HCT116 (cell line): ENCODE results near the gene RGS11. TPM values are rescaled to one million over a fixed set of nuclear protein-coding genes. Genes with fewer than 3 reads are reported as not detected.

Source experiments
- ATAC-seq: fragments of 200-7000 bp; cut with Tn5 transposase; 2 replicates; pipeline ENCODE4 v1.9.1; 2020; ENCODE audit warnings: mild to moderate bottlenecking, moderate library complexity
- BruUV-seq: library from RNA; stranded (reverse); fragments of 400-500 nt; replicated peaks from 2 replicates; lab custom pipeline; 2021; lab: Mats Ljungman, UMichigan
- CTCF ChIA-PET: fragments of 300-600 bp; sonication (Branson Sonifier 250); formaldehyde crosslinking; loops from one replicate; lab custom pipeline; 2021; ENCODE audit warnings: antibody characterized with exemption; lab: Charles Lee
- POLR2A ChIA-PET: fragments of 300-600, 350-600 bp; sonication (Branson Sonifier 250); formaldehyde crosslinking; loops from one replicate; lab custom pipeline; 2021; ENCODE audit warnings: antibody characterized with exemption; lab: Charles Lee
- RAD21 ChIA-PET, 2 experiments: fragments of 300-600 bp; sonication (Branson Sonifier 250); formaldehyde crosslinking; loops; one replicate each; lab custom pipeline; 2023; ENCODE audit warnings: low total read pairs in 2 of 2; ENCODE audit not compliant: uncharacterized antibody in 2 of 2, unreplicated experiment in 2 of 2, low non-redundant PET in 1 of 2; lab: Charles Lee
- DNase-seq: peaks from one replicate; pipeline ENCODE4 v3.0.0-alpha.2; 2010; ENCODE audit warnings: low read depth, low spot score
- H2AFZ ChIP-seq: fragments of 200-600 bp; shearing (Covaris generic), sonication (generic); 2 replicates; pipeline ENCODE4 v1.6.1; 2017; ENCODE audit warnings: low read depth, mixed run types, mixed read lengths, antibody characterized with exemption, low read length; ENCODE audit not compliant: poor library complexity, severe bottlenecking
- H3K27ac ChIP-seq: 2 replicates; pipeline ENCODE4 v1.5.1; 2012; ENCODE audit warnings: low read depth, low read length
- H3K27me3 ChIP-seq: fragments of 200-600 bp; sonication (generic); 2 replicates; pipeline ENCODE4 v1.6.1; 2016; ENCODE audit warnings: mixed run types, low read length, mixed read lengths; ENCODE audit not compliant: insufficient read depth
- H3K36me3 ChIP-seq, 2 experiments: fragments of 200-500 bp in 1 of 2; fragments of 200-600 bp in 1 of 2; sonication (Bioruptor generic) in 1 of 2; sonication (generic) in 1 of 2; 2 replicates each; pipeline versions ENCODE4 v1.5.1 to v1.6.1; 2014 to 2016; ENCODE audit warnings: low read length in 2 of 2, inconsistent platforms in 1 of 2, mixed read lengths in 1 of 2, mixed run types in 1 of 2; ENCODE audit not compliant: insufficient read depth in 2 of 2, control insufficient read depth in 1 of 2
- H3K4me1 ChIP-seq, 2 experiments: fragments of 200-600 bp in 1 of 2; sonication (generic) in 1 of 2; 2 replicates each; pipeline versions ENCODE4 v1.5.1 to v1.6.1; 2012 to 2017; ENCODE audit warnings: low read length in 2 of 2, inconsistent platforms in 1 of 2, mild to moderate bottlenecking in 1 of 2, mixed read lengths in 1 of 2, mixed run types in 1 of 2, moderate library complexity in 1 of 2; ENCODE audit not compliant: insufficient read depth in 2 of 2, control insufficient read depth in 1 of 2
- H3K4me2 ChIP-seq: fragments of 200-600 bp; sonication (generic); 2 replicates; pipeline ENCODE4 v1.6.1; 2017; ENCODE audit warnings: mixed run types, low read length, mixed read lengths
- H3K4me3 ChIP-seq, 2 experiments: fragments of 200-600 bp in 1 of 2; sonication (generic) in 1 of 2; replicated peaks in 1 of 2; 2 replicates each; pipeline ENCODE4 v1.5.1; 2011 to 2016; ENCODE audit warnings: low read length in 2 of 2, control low read depth in 1 of 2, low read depth in 1 of 2, mild to moderate bottlenecking in 1 of 2, mixed read lengths in 1 of 2, mixed run types in 1 of 2
- H3K79me2 ChIP-seq: fragments of 200-600 bp; sonication (generic); 2 replicates; pipeline ENCODE4 v1.6.1; 2017; ENCODE audit warnings: mild to moderate bottlenecking, mixed run types, low read length, moderate library complexity, mixed read lengths; ENCODE audit not compliant: insufficient read depth
- H3K9ac ChIP-seq: fragments of 200-600 bp; sonication (generic); 2 replicates; pipeline ENCODE4 v1.6.1; 2016; ENCODE audit warnings: low read length, mixed read lengths
- H3K9me2 ChIP-seq: fragments of 200-600 bp; sonication (generic), shearing (Covaris generic); 2 replicates; pipeline ENCODE4 v1.6.1; 2017; ENCODE audit warnings: mixed run types, mild to moderate bottlenecking, moderate library complexity; ENCODE audit not compliant: insufficient read depth
- H3K9me3 ChIP-seq, 2 experiments: fragments of 200-500 bp in 1 of 2; fragments of 200-600 bp in 1 of 2; sonication (Bioruptor generic) in 1 of 2; sonication (generic) in 1 of 2; 2 replicates each; pipeline ENCODE4 v1.6.1; 2014 to 2017; ENCODE audit warnings: low read length in 2 of 2, mixed read lengths in 2 of 2, inconsistent platforms in 1 of 2, low read depth in 1 of 2, mild to moderate bottlenecking in 1 of 2, mixed run types in 1 of 2, moderate library complexity in 1 of 2; ENCODE audit not compliant: control insufficient read depth in 1 of 2, insufficient read depth in 1 of 2
- H4K20me1 ChIP-seq: fragments of 200-600 bp; sonication (generic), shearing (Covaris generic); 2 replicates; pipeline ENCODE4 v1.6.1; 2017; ENCODE audit warnings: mixed run types, mild to moderate bottlenecking, moderate library complexity; ENCODE audit not compliant: insufficient read depth
- CBX3 ChIP-seq: IDR thresholded peaks from 2 replicates; pipeline ENCODE4 v1.6.1; 2012; ENCODE audit warnings: low read depth
- EGR1 ChIP-seq: IDR thresholded peaks from 2 replicates; pipeline ENCODE4 v1.6.1; 2012; ENCODE audit warnings: low read depth
- ELF1 ChIP-seq: IDR thresholded peaks from 2 replicates; pipeline ENCODE4 v1.6.1; 2012; ENCODE audit warnings: low read depth, borderline replicate concordance
- EZH2 ChIP-seq: fragments of 200-600 bp; sonication (generic); IDR thresholded peaks from 2 replicates; pipeline ENCODE4 v1.6.1; 2017; ENCODE audit warnings: antibody characterized with exemption, mixed run types
- FOSL1 ChIP-seq: IDR thresholded peaks from 2 replicates; pipeline ENCODE4 v1.6.1; 2012; ENCODE audit warnings: low read depth
- JUND ChIP-seq: IDR thresholded peaks from 2 replicates; pipeline ENCODE4 v1.6.1; 2012
- POLR2AphosphoS5 ChIP-seq: IDR thresholded peaks from 2 replicates; pipeline ENCODE4 v1.6.1; 2011; ENCODE audit warnings: mild to moderate bottlenecking, low read depth, low read length, moderate library complexity
- RAD21 ChIP-seq: IDR thresholded peaks from 2 replicates; pipeline ENCODE4 v1.6.1; 2012; ENCODE audit warnings: low read depth, mild to moderate bottlenecking
- SIN3A ChIP-seq: IDR thresholded peaks from 2 replicates; pipeline ENCODE4 v1.6.1; 2012; ENCODE audit warnings: low read depth
- TCF7L2 ChIP-seq: IDR thresholded peaks from 2 replicates; pipeline ENCODE4 v1.7.0; 2011; ENCODE audit warnings: borderline replicate concordance, inconsistent platforms; ENCODE audit not compliant: insufficient read depth, insufficient read length; ENCODE audit errors: extremely low read depth
- ZFX ChIP-seq: fragments of 450-650 bp; IDR thresholded peaks from 2 replicates; pipeline ENCODE4 v1.6.1; 2017
- intact Hi-C: fragments of 100-400 bp; cut with micrococcal nuclease; formaldehyde crosslinking; loops from 2 replicates; pipeline ENCODE4 v1.10.0; 2022
- total RNA-seq: library from RNA; stranded (reverse); gene quantifications from one replicate; pipeline ENCODE4 v1.2.1, GENCODE V29; 2021; ENCODE audit not compliant: unreplicated experiment
- TF ChIP-seq, protein P1 (sequence below): IDR thresholded peaks from 2 replicates; pipeline ENCODE4 v1.6.1; 2011; ENCODE audit warnings: mild to moderate bottlenecking, low read length, moderate library complexity; ENCODE audit not compliant: insufficient replicate concordance; ENCODE audit errors: extremely low read depth
- TF ChIP-seq, protein P2 (sequence below), 3 experiments: fragments of 200-600 bp in 1 of 3; sonication (generic) in 1 of 3; IDR thresholded peaks in 2 of 3; conservative IDR thresholded peaks in 1 of 3; 2 replicates each; pipeline ENCODE4 v1.5.1; 2012 to 2017; ENCODE audit warnings: low read depth in 2 of 3, low read length in 2 of 3, antibody characterized with exemption in 1 of 3, borderline replicate concordance in 1 of 3, control low read depth in 1 of 3, mild to moderate bottlenecking in 1 of 3, mixed read lengths in 1 of 3, mixed run types in 1 of 3, moderate library complexity in 1 of 3; ENCODE audit not compliant: insufficient read depth in 1 of 3
- TF ChIP-seq, protein P3 (sequence below): IDR thresholded peaks from 2 replicates; pipeline ENCODE4 v1.6.1; 2012

The RGS11 gene
- total RNA-seq, 1 experiment from 2014 or later, result not detected

DNA sequence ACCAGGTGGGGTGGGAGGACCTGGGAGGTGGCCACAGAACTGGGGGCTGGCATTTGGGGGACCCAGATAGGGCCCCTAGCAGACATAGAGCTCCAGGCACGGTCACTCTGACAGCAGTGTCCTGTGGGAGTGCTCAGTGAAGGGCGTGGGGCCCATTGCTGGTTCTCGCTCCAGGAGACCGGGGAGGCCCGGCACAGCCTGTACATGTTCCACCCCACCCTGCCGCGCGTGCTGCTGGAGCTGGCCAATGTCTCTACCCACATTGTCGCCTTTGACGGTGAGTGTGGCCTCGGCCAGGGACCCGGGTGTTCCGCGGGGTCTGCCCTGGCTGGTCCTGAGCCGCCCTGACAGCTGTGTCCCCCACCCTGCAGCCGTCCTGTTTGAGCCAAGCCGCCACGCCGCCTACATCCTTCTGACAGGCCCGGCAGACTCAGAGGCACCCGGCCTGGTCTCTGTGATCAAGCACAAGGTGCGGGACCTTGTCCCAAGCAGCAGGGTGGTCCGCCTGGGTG, 11.2 kb downstream of the RGS11 start:
- Histone ChIP-seq H3K4me2 (no peak overlapping the region), H2AFZ (no peak overlapping the region), H3K9me2 (no peaks in the 10 kb centered on the region), H3K79me2 (no peaks in the 10 kb centered on the region), H3K27ac (no peak overlapping the region), H3K4me3 (no peak overlapping the region), H3K9ac (no peak overlapping the region), H4K20me1 (no peaks in the 10 kb centered on the region), H3K9me3 (no peaks in the 10 kb centered on the region), H3K36me3 (no peaks in the 10 kb centered on the region), H3K27me3 (no peaks in the 10 kb centered on the region), H3K4me1 (no peaks in the 10 kb centered on the region)
- intact Hi-C loops, result no loop called here
- no peak for DNase-seq
- POLR2A ChIA-PET, result no interaction called here
- RAD21 ChIA-PET, result no interaction called here
- CTCF ChIA-PET, result no interaction called here
- BruUV-seq, result no TSS peak
- TF ChIP-seq ELF1, result no peak
- TF ChIP-seq TCF7L2, result no peak
- TF ChIP-seq, protein P1, sequence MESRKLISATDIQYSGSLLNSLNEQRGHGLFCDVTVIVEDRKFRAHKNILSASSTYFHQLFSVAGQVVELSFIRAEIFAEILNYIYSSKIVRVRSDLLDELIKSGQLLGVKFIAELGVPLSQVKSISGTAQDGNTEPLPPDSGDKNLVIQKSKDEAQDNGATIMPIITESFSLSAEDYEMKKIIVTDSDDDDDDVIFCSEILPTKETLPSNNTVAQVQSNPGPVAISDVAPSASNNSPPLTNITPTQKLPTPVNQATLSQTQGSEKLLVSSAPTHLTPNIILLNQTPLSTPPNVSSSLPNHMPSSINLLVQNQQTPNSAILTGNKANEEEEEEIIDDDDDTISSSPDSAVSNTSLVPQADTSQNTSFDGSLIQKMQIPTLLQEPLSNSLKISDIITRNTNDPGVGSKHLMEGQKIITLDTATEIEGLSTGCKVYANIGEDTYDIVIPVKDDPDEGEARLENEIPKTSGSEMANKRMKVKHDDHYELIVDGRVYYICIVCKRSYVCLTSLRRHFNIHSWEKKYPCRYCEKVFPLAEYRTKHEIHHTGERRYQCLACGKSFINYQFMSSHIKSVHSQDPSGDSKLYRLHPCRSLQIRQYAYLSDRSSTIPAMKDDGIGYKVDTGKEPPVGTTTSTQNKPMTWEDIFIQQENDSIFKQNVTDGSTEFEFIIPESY, result no peak
- no peak for TF ChIP-seq JUND
- TF ChIP-seq CBX3, result no peak
- no peak for TF ChIP-seq POLR2AphosphoS5
- no peak for TF ChIP-seq EGR1
- ATAC-seq, result no peak

DNA sequence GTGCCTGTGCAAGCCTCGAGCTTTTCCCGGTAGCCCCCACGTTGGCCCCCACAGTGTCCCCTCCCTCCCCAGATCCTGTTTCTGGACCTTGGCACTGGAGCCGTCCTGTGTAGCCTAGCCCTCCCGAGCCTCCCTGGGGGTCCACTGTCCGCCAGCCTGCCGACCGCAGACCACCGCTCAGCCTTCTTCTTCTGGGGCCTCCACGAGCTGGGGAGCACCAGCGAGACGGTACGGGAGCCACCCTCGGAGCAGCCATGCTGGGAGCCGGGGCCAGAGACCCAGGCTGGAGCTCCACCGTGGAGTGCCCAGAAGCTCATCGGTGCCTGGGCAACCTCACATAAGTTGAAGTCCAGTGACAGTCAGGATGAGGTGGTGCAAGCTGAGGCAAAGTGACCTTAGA, 11.8 kb downstream of the RGS11 start:
- POLR2A ChIA-PET, result no interaction called here
- Histone ChIP-seq H3K4me3 (no peak overlapping the region), H3K79me2 (no peaks in the 10 kb centered on the region)
- TF ChIP-seq ELF1 (no peak), FOSL1 (no peak), RAD21 (no peak), SIN3A (no peak), EZH2 (no peak), JUND (no peak), ZFX (no peak), TCF7L2 (no peak)
- TF ChIP-seq, protein P1, result no peak
- TF ChIP-seq, protein P2, sequence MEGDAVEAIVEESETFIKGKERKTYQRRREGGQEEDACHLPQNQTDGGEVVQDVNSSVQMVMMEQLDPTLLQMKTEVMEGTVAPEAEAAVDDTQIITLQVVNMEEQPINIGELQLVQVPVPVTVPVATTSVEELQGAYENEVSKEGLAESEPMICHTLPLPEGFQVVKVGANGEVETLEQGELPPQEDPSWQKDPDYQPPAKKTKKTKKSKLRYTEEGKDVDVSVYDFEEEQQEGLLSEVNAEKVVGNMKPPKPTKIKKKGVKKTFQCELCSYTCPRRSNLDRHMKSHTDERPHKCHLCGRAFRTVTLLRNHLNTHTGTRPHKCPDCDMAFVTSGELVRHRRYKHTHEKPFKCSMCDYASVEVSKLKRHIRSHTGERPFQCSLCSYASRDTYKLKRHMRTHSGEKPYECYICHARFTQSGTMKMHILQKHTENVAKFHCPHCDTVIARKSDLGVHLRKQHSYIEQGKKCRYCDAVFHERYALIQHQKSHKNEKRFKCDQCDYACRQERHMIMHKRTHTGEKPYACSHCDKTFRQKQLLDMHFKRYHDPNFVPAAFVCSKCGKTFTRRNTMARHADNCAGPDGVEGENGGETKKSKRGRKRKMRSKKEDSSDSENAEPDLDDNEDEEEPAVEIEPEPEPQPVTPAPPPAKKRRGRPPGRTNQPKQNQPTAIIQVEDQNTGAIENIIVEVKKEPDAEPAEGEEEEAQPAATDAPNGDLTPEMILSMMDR (IDR thresholded peaks at IDR 0.05 in 2 of 3, conservative IDR thresholded peaks at IDR 0.05 in 1 of 3; ENCODE audit: borderline replicate concordance in 1 of 3, insufficient read depth in 1 of 3, low read depth in 2 of 3, low read length in 2 of 3), result no peak
- TF ChIP-seq, protein P3, sequence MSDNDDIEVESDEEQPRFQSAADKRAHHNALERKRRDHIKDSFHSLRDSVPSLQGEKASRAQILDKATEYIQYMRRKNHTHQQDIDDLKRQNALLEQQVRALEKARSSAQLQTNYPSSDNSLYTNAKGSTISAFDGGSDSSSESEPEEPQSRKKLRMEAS, result no peak
- TF ChIP-seq, all 23 proteins: peak for 0
- no peaks in the 10 kb centered on the region for H3K36me3 ChIP-seq
- no peak overlapping the region for H3K27ac ChIP-seq
- ChIA-PET RAD21 (no interaction called here), CTCF (no interaction called here)
- H4K20me1 ChIP-seq, result no peaks in the 10 kb centered on the region
- intact Hi-C loops, result no loop called here
- H3K4me1 ChIP-seq, result no peaks in the 10 kb centered on the region
- ATAC-seq (no peak), DNase-seq (no peak)
- no TSS peak for BruUV-seq
- no peak overlapping the region for H3K4me2 ChIP-seq
- H3K9me2 ChIP-seq, result no peaks in the 10 kb centered on the region
- H3K27me3 ChIP-seq, result no peaks in the 10 kb centered on the region
- H2AFZ ChIP-seq, result no peak overlapping the region
- no peak overlapping the region for H3K9ac ChIP-seq
- H3K9me3 ChIP-seq, result no peaks in the 10 kb centered on the region
